Peyer's patch (tissue), 4 donors: Measurements from ENCODE around the gene IFRD1.

ENCODE experiments used
- CTCF ChIP-seq, 6 experiments: fragments of 450-650 bp in 4 of 6; fragments of 200-600 bp in 2 of 6; sonication (generic) in 1 of 6; IDR thresholded peaks; one replicate each; pipeline ENCODE4 v1.5.1; 2017 to 2019; ENCODE audit warnings: antibody characterized with exemption in 6 of 6, mild to moderate bottlenecking in 3 of 6, moderate library complexity in 1 of 6
- POLR2A ChIP-seq, 2 donors: fragments of 450-650 bp; IDR thresholded peaks; one replicate each; pipeline ENCODE4 v1.5.1; 2017; ENCODE audit warnings: antibody characterized with exemption in 2 of 2, mild to moderate bottlenecking in 2 of 2, moderate library complexity in 2 of 2

GRCh38 chr7:112488264-112488552, 37.9 kb downstream of the IFRD1 start:
- TF ChIP-seq CTCF (IDR thresholded peaks at IDR 0.05) (no peak), POLR2A (IDR thresholded peaks at IDR 0.05) (no peak)
